ENCODE measurements around the gene FGF14.

FGF14 gene

GRCh38 chr13:102361113-102361512 lies 40.7 kb downstream of the FGF14 start:
- DNase-seq, result no peak

GRCh38 chr13:102359264-102359663 lies 42.6 kb downstream of the FGF14 start:
- no peak for DNase-seq

- DNase-seq, result no peak
Observed at GRCh38 chr13:102355251-102355650, 46.6 kb downstream of the FGF14 start.

DNA sequence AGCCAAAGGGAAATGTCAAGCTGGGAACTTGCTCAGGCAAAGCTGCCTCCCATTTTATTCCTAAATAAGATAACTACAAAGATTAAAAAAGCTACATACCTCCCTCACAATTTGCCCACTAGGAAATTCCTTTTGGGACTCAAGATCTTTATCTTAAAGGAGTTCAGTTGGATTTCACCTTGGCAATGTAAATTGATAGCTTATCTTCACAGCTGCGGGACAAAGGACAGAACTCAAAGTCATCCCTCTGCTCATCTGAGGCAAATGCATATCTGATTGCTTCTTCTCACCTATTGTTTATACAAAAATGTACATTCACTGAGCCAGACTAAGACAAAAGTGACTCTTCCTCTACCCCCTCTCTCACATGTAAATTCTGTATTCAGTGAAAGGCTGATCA lies 47.8 kb downstream of the FGF14 start:
- no peak for DNase-seq

DNA sequence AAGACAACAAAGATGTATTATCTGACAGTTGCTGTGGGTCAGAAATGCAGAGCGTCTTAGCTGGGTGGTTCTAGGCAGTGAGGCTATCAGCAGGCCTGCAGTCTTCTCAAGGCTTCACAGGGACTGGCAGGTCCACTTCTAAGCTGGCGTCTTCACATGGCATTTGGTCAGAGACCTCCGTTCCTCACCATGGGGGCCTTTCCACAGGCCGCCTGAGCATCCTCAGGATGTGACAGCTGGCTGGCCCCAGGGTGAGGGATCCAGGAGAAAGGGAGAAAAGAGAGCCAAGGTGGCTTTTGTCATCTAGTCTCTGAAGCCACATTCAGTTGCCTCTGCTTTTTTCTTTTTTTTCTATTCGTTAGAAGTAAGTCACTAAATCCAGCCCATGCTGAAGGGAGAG lies 50.3 kb downstream of the FGF14 start:
- no peak for DNase-seq

- DNase-seq, result no peak
Observed at GRCh38 chr13:102347490-102347889, 54.4 kb downstream of the FGF14 start.

- DNase-seq, result no peak
Observed at GRCh38 chr13:102346769-102347168, 55.1 kb downstream of the FGF14 start.

GRCh38 chr13:102344410-102344809 lies 57.4 kb downstream of the FGF14 start:
- no peak for DNase-seq

DNA sequence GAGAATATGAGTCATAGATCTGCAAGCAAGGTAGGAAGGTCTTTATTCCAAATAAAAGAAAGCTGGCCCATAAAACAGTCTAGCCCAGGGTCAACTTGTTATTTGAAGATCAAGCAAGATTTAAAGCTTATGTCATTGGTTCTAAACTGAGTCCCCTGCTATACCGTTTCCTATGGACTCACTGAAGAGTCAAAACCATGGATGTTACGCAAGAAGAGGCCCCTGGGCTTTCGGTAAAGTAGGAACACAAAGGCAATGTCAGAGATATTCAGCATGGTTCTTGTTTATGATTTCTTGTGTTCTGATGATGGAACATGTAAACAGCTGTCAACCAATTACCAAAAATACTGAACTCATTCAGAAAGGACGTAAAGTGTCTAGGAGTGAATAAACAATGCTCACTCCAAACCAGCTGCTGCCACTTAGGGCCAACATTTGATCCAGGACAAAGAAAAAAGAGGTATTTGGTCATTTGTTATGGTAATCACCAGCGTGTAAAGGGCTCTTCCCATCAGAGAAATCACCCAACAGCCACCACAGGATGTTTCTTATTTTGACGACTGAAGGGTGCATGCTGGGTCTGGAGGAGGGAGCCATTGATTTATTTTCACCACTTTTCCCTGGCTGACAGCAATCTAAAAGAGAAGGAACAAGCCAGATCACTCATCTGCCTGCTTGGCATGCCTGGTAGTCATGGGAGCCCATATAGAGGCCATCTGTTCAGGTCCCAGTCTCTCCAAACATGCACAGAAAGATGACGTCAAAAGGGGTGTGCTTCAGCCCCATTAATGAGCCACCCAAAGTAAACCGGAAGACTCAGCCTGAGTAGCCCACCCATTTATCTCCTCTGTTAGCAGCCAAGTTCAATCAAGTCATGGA lies 68.3 kb downstream of the FGF14 start:
- no peak for DNase-seq

- DNase-seq, result no peak
Observed at GRCh38 chr13:102328909-102329308, 72.9 kb downstream of the FGF14 start.

GRCh38 chr13:102327119-102327617 lies 74.7 kb downstream of the FGF14 start:
- no peak for DNase-seq

GRCh38 chr13:102326381-102327118 lies 75.3 kb downstream of the FGF14 start:
- DNase-seq, result no peak

DNA sequence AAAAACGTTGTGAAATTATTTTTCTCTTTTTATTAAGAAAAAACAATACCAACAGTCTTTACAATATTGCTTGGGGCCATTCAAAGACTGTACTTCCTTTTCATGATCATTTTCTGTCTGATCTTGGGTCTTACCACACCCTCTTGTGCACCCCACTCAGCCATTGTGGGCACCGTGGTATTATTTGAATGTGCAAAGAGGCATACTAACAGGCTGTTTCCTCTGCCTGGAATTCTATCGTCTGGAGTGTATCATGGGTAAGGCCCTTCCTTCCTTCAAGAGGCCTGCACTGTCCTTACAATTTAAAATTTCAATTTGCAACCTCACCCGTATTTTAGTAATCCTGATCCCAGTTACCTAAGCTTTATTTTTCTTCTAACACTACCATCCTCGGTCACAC lies 76.5 kb downstream of the FGF14 start:
- no peak for DNase-seq

DNA sequence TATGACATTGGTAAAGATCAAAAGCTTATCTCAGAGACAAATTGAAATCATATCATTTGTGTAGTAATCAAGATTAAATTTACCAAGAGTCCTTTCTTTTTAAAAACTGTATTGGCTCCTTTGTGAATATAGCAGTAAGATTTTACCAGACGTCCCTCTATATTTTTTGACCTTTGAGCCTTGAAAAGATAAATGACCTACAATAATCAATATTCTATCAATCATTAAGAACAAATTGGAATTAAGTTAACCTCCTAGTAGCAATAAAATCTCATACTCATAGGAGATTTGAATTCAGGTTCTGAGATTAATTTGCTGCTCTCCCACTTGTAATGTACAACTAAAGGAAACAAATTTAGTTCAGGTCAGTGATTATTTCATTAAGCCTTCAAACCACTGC lies 78.3 kb downstream of the FGF14 start:
- DNase-seq, result no peak

- DNase-seq, result no peak
Observed at GRCh38 chr13:102323012-102323411, 78.8 kb downstream of the FGF14 start.

DNA sequence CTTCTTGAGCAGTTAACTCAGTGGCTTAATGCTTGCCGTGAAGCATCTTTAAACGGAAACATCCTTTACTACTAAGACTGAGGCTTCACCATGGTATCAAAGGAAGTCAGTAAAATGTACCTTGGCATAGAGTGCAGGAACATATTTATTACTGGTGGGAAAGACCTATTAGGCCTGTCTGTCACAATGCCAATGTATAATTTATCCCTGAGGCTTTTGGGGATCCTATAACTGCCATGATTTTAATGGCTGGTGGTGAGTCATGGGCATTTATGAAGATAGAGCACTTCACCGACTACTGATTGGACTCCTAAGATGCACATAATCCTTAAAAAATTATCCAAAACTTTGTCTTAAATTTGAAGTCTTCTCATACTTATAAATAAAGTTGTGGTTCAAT lies 79.6 kb downstream of the FGF14 start:
- no peak for DNase-seq

- no peak for DNase-seq
Observed at GRCh38 chr13:102318233-102318632, 83.6 kb downstream of the FGF14 start.

DNA sequence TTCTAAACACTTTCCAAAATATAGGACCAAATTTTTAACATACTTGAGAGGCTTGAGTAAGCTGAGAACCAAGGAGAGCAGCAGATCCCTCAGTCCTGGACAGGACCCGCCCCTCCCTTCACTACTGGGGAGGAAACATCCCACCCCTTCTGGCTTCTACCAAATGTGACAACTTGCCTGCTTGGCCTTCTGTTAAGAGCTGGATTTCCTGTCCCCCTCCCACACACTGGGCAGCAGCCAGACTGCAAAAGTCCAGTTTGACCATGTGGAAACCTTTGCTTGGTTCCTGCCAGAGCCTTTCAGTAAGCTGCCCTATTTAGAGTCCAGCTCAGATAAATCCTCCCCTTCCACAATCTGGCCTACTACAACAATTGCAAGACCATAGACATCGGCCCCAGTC lies 84.3 kb downstream of the FGF14 start:
- DNase-seq, result peak; percentile 41

DNA sequence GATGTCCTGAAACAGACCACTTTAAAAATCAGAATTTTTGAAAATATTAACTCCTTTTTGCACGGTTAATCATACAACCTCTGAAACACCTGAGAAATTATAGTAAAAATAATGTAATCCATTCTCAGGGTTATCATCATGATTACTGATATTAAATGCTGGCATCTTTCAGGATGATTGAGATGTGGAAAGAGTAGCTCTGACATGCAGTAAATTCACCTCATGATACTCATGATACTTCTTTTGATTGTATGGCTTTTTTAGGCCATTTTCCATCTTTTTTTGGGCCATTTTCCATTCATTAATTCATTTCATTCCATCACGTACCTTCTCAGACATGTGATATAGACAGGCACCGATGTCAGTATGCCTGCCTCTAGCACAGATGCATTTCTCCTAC lies 85.1 kb downstream of the FGF14 start:
- no peak for DNase-seq

- DNase-seq, result no peak
Observed at GRCh38 chr13:102312841-102313240, 89.0 kb downstream of the FGF14 start.

DNA sequence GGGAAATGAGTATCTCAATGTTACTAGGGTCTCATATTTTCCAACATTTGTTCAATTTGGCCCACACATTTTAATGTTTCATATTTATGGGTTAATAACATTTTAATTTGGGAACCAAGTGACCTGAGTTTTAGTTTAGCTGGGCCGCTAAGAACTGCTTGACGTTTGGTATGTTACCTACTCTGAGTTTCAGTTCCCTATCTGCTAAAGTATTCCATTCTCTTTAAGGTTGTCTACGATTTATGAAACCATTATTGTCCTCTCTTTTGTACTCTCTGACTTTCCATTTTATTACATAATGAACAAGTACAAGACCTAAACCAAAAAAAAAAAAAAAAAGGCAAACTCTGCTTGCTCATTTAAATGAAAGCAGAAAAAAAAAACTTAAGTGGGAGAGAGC lies 89.9 kb downstream of the FGF14 start:
- DNase-seq, result no peak

DNA sequence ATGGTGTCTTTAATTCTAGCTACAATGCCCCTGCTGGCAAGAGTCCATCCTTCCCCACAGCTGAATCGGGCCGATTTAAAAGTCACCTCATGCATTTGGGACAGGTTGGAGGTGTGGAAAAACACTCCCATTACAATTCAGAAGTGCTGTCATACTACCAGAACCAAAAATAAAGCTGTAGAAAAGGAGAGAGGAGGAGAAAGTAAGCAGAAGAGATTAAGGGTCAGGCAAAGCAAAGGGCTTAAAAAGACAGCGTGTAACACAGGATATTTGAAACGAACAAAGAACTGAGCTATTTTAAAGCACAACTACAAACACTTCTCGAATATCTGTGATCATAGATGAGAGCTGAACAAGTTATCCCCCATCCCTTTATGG lies 90.4 kb downstream of the FGF14 start:
- no peak for DNase-seq

DNA sequence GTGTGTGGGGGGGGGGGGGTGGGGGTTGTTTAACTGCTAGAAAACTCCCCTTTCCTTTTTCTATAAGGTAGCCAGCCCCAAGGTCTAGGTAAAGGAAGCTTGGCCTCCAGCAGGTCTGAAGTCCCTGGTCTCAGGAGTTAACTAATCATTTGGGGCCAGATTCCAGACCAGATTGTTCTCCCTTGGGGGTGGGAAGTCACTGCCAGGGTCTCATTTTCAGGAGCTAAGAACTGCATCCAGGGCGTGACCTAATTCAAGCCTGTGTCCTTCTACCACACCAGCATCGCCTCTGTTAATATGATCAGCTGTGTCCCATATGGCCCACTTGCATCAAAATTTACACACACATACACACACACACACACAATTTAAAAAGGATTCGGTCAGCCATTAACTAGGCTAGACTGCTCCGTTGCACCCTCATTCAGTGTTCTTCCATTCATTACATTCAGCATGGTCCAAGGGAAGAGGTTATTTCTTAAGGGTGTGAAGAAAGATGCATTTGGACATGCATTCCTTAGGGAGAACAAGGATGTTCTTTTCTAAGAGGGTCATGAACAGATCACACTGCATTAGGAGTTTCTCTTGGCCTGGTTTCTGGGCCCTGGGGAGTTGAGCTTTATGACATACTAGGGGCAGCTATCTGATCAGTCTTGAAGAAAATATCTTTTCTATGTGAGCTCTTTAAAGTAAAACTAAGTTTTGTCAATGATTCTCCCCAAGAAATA lies 91.0 kb downstream of the FGF14 start:
- no peak for DNase-seq

DNA sequence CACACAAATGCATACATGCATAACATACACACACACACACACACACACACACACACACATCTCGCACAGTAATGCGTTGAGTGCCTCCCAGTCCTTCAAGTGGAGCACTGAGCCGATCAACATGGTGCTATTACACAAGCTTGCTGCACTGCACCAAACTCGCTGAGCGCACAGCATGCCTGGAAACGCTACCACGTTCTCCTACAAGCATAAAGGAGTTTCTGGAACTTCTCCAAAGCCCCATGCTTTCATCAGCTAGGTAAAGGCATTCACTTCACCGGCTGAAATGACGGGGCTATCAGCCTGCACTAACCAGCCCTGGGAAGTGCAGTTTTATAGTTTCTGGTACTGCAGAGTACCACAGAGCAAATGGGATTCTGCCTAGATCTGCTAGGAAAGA lies 92.7 kb downstream of the FGF14 start:
- DNase-seq, result no peak

Measured in midbrain (tissue), 1 donor.